Measurements from ENCODE around the gene GJE1. TPM values are rescaled to one million over a fixed set of nuclear protein-coding genes. Genes with fewer than 3 reads are reported as not detected.
A peak's percentile ranks its signal among the peaks of the same experiment; 100 is the strongest.

GJE1 gene
- polyA plus RNA-seq, 3 donors = not detected

DNA sequence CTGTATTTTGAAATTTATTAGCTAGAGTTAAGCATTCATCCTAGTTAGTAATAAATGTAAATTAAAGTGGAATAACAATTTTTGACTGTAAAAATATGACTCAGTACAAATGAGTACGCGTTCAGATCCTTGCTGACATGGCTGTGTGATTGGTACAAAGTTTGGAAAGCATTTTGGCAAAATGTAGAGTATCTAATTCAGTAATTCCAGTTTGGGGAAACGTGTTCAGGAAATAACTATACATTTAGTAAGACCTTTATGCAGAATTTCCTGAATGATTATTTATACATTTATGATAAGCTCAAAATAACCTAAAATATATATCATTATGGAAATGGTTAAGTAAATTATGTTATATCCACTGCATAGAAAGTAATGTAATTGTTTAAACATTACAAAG lies 22.4 kb downstream of the GJE1 start:
- no peak overlapping the region for H3K27ac ChIP-seq (ENCODE audit: low read depth in 1 of 2, low read length in 2 of 2)
- no peaks in the 10 kb centered on the region for H3K27me3 ChIP-seq (ENCODE audit: control insufficient read depth in 2 of 2, insufficient read depth in 2 of 2, low read length in 2 of 2)
- no peaks in the 10 kb centered on the region for H3K4me1 ChIP-seq (ENCODE audit: control insufficient read depth in 1 of 2, insufficient read depth in 2 of 2, low read length in 2 of 2)
- H3K4me2 ChIP-seq (replicated peaks; ENCODE audit: extremely low read depth, low read length, poor library complexity, severe bottlenecking) = no peak overlapping the region
- WGBS (ENCODE audit: insufficient coverage) = no CpG with 5 or more reads among the region's 3 CpGs
- peaks cover 91% of the 10 kb centered on the region for H4K20me1 ChIP-seq (ENCODE audit: insufficient read depth, low read length)
- intact Hi-C loops (cut with micrococcal nuclease) = loop anchor here in 1 of 2 donors (5.0 kb wide), 1 partner anchor 232 kb away; no protein-coding TSS in a partner anchor
- no peak overlapping the region for H3K9ac ChIP-seq (ENCODE audit: insufficient read depth, low read length, poor library complexity, severe bottlenecking)
- no peaks in the 10 kb centered on the region for H3K9me3 Mint-ChIP-seq
- H3K36me3 Mint-ChIP-seq = peaks cover 12 to 13% of the 10 kb centered on the region in 2 donors
- H3K27me3 Mint-ChIP-seq (ENCODE audit: low read depth in 3 of 3) = no peaks in the 10 kb centered on the region
- no peak for DNase-seq
- peaks cover 0 to 13% of the 10 kb centered on the region in 2 donors for H3K36me3 ChIP-seq (replicated peaks in 1 of 2; ENCODE audit: control insufficient read depth in 1 of 2, insufficient read depth in 2 of 2, low read length in 2 of 2)
- H3K4me1 Mint-ChIP-seq = peaks cover 15% of the 10 kb centered on the region
- H3K4me3 ChIP-seq (replicated peaks in 1 of 3; ENCODE audit: low read depth in 2 of 3, low read length in 3 of 3) = no peak overlapping the region
- TF ChIP-seq, protein P1, sequence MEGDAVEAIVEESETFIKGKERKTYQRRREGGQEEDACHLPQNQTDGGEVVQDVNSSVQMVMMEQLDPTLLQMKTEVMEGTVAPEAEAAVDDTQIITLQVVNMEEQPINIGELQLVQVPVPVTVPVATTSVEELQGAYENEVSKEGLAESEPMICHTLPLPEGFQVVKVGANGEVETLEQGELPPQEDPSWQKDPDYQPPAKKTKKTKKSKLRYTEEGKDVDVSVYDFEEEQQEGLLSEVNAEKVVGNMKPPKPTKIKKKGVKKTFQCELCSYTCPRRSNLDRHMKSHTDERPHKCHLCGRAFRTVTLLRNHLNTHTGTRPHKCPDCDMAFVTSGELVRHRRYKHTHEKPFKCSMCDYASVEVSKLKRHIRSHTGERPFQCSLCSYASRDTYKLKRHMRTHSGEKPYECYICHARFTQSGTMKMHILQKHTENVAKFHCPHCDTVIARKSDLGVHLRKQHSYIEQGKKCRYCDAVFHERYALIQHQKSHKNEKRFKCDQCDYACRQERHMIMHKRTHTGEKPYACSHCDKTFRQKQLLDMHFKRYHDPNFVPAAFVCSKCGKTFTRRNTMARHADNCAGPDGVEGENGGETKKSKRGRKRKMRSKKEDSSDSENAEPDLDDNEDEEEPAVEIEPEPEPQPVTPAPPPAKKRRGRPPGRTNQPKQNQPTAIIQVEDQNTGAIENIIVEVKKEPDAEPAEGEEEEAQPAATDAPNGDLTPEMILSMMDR (IDR thresholded peaks at IDR 0.05) = no peak
- H2AFZ ChIP-seq (ENCODE audit: insufficient read depth, low read depth, low read length, poor library complexity, severe bottlenecking) = no peak overlapping the region
- H3K4me3 Mint-ChIP-seq = no peak overlapping the region
- H3K27ac Mint-ChIP-seq = no peak overlapping the region
- no peaks in the 10 kb centered on the region for H3K9me3 ChIP-seq (replicated peaks in 1 of 2; ENCODE audit: control insufficient read depth in 1 of 2, insufficient read depth in 1 of 2, low read length in 2 of 2)
- H3K79me2 ChIP-seq (ENCODE audit: insufficient read depth, low read length) = peaks cover 96% of the 10 kb centered on the region

DNA sequence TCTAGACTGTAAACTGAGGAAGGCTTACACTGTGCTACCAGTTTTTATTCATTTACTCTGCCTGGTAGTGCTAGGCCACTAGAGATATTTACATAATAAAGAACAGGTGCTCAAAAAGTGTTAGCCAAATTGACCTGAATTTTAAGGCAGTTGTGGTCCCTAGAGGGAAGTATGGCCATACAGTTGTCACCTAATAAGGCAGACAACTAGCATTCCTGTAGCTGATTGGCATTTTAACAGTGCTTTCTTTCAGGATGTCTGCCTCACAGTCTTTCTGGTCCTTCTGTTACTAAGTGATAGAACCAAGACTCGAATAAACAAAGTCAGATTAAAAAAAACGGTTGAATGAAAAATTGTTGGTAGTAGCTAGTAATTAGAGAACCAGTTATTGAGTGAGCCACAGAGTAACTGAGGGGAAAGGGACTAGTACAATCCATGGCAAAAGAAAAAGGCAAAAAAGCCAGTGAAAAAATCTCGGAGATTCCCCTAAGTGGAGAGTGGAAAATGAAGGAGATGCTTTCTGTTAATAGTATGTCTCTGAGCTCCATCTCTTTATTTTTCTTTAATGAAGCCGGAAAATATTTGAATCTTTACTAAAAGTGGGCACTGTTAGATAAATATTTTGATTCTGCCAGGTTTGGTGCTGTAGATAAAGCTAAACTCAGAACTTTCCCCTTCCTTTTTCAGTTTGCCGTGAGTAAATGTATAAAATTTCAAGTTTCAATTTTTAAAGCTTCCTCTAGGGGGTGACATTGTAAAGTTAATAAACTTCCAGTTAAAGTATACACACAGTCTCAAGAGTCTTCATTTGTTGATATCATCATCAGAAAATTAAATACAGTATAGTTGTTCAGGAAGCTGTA lies 23.4 kb downstream of the GJE1 start:
- WGBS (ENCODE audit: insufficient coverage) = 50% methylated on average over 1 of the region's 5 CpGs
- peaks cover 8% of the 10 kb centered on the region for H3K4me1 Mint-ChIP-seq
- intact Hi-C loops (cut with micrococcal nuclease) = loop anchor here in 1 of 2 donors (5.0 kb wide), 1 partner anchor 231 kb away; no protein-coding TSS in a partner anchor

More for the DNA sequence above, 23.4 kb downstream of the GJE1 start:
- H3K4me3 Mint-ChIP-seq = no peak overlapping the region
- no peaks in the 10 kb centered on the region for H3K9me3 ChIP-seq (replicated peaks in 1 of 2; ENCODE audit: control insufficient read depth in 1 of 2, insufficient read depth in 1 of 2, low read length in 2 of 2)
- peaks cover 4 to 6% of the 10 kb centered on the region in 2 donors for H3K36me3 Mint-ChIP-seq
- peaks cover 0 to 8% of the 10 kb centered on the region in 2 donors for H3K36me3 ChIP-seq (replicated peaks in 1 of 2; ENCODE audit: control insufficient read depth in 1 of 2, insufficient read depth in 2 of 2, low read length in 2 of 2)
- H3K9me3 Mint-ChIP-seq = no peaks in the 10 kb centered on the region
- H3K4me1 ChIP-seq (ENCODE audit: control insufficient read depth in 1 of 2, insufficient read depth in 2 of 2, low read length in 2 of 2) = no peaks in the 10 kb centered on the region
- H3K27me3 ChIP-seq (ENCODE audit: control insufficient read depth in 2 of 2, insufficient read depth in 2 of 2, low read length in 2 of 2) = no peaks in the 10 kb centered on the region
- peak overlapping the region in 2 of 7 donors; percentile 32 to 68 for H3K27ac Mint-ChIP-seq
- DNase-seq = peak; percentile 1 to 34 (median 7)
- H3K4me3 ChIP-seq (replicated peaks in 1 of 3; ENCODE audit: low read depth in 2 of 3, low read length in 3 of 3) = no peak overlapping the region
- no peak overlapping the region for H3K4me2 ChIP-seq (replicated peaks; ENCODE audit: extremely low read depth, low read length, poor library complexity, severe bottlenecking)
- peaks cover 91% of the 10 kb centered on the region for H4K20me1 ChIP-seq (ENCODE audit: insufficient read depth, low read length)
- TF ChIP-seq, protein P1 (IDR thresholded peaks at IDR 0.05) = peak; percentile 71
- no peak overlapping the region for H2AFZ ChIP-seq (ENCODE audit: insufficient read depth, low read depth, low read length, poor library complexity, severe bottlenecking)
- H3K27me3 Mint-ChIP-seq (ENCODE audit: low read depth in 3 of 3) = no peaks in the 10 kb centered on the region
- H3K9ac ChIP-seq (ENCODE audit: insufficient read depth, low read length, poor library complexity, severe bottlenecking) = no peak overlapping the region
- H3K27ac ChIP-seq (ENCODE audit: low read depth in 1 of 2, low read length in 2 of 2) = peak overlapping the region in 1 of 2 donors; percentile 38
- peaks cover 96% of the 10 kb centered on the region for H3K79me2 ChIP-seq (ENCODE audit: insufficient read depth, low read length)
